ENCODE measurements around the gene RPS27.
"Not testable (repeated sequence)": the region's sequence is repeated elsewhere in the genome, so short reads cannot be mapped to it uniquely, and the experiment has no call there.

Gene RPS27

DNA sequence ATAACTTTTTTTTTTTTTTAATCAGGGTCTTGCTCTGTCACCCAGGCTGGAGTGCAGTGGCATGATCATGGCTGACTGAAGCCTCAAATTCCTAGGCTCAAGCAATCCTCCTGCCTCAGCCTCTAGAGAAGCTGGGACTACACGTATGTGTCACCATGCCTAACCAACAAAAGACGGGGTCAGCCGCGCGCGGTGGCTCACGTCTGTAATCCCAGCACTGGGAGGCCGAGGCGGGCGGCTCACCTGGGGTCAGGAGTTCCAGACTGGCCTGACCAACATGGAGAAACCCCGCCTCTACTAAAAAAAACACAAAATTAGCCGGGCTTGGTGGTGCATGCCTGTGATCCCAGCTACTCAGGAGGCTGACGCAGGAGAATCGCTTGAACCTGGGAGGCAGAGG is 22.0 kb downstream of the RPS27 start:
- H3K27me3 ChIP-seq (ENCODE audit: control insufficient read depth, insufficient read depth, low read length, poor library complexity, severe bottlenecking); H3K27ac ChIP-seq (ENCODE audit: insufficient read depth, low read depth, low read length, poor library complexity, severe bottlenecking); H3K4me3 ChIP-seq (ENCODE audit: insufficient read depth, low read depth, low read length); H3K36me3 ChIP-seq (ENCODE audit: control insufficient read depth, insufficient read depth, low read length); H3K9me3 ChIP-seq (ENCODE audit: control insufficient read depth, low read length); H3K4me1 ChIP-seq (ENCODE audit: control insufficient read depth, insufficient read depth, low read length): not testable (repeated sequence)
- WGBS, 2 experiments: 94 to 95% methylated on average over 14 of the region's 14 CpGs

DNA sequence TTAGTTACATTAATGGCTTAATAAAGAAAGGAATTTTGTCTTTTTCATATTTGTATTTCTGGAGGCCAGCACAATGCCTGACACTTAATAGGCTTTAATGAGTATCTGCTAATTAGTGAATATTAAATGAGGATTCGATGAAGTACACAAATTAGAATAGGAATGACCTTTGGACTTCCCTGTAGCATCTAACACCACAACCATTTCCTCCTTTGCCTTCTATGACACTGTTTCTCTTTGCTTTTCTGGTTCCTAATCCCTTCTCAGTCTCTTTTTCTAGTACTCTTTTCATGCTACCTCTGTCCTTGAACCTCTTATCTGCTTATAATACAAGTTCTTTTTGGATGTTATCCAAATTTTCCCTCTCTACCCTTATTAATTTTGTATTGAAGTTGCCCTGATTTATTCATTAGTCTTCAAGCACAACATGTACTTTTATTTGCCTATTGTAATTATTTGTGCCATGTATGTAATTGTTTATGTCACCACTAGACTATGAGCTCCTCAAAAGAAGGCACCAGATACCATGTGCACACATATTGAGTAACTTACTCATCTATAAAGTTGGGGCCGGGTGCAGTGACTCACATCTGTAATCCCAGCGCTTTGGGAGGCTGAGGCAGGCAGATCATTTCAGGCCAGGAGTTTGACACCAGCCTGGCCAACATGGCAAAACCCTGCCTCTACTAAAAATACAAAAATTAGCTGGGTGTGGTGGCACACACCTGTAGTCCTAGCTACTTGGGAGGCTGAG is 23.8 kb downstream of the RPS27 start:
- Histone ChIP-seq H3K27ac (ENCODE audit: insufficient read depth, low read depth, low read length, poor library complexity, severe bottlenecking) (no peak overlapping the region), H3K4me1 (ENCODE audit: control insufficient read depth, insufficient read depth, low read length) (no peaks in the 10 kb centered on the region), H3K9me3 (ENCODE audit: control insufficient read depth, low read length) (no peaks in the 10 kb centered on the region), H3K36me3 (ENCODE audit: control insufficient read depth, insufficient read depth, low read length) (no peaks in the 10 kb centered on the region), H3K27me3 (ENCODE audit: control insufficient read depth, insufficient read depth, low read length, poor library complexity, severe bottlenecking) (no peaks in the 10 kb centered on the region), H3K4me3 (ENCODE audit: insufficient read depth, low read depth, low read length) (no peak overlapping the region)
- 92 to 94% methylated on average over 3 of the region's 3 CpGs for WGBS, 2 experiments

DNA sequence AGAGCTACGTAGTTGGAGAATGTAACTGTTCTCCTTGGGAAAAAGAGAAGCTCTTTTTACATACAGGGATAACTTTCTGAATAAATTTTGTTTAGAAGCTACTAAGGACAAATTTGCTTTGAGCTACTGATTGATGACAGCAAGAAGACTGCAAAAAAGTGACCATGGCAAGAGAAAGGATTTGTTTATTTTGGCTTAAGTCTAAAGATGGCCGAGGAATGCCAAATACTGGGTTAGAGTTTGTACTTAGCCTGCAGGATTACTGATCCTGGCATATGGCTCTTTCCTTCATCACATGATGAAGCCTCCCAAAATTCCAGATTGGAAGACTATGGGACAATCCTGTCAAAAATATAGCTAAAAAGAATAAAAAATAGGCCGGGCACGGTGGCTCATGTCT is 28.7 kb downstream of the RPS27 start:
- Histone ChIP-seq H3K36me3 (ENCODE audit: control insufficient read depth, insufficient read depth, low read length) (no peaks in the 10 kb centered on the region), H3K27me3 (ENCODE audit: control insufficient read depth, insufficient read depth, low read length, poor library complexity, severe bottlenecking) (no peaks in the 10 kb centered on the region), H3K9me3 (ENCODE audit: control insufficient read depth, low read length) (no peaks in the 10 kb centered on the region), H3K4me3 (ENCODE audit: insufficient read depth, low read depth, low read length) (no peak overlapping the region), H3K27ac (ENCODE audit: insufficient read depth, low read depth, low read length, poor library complexity, severe bottlenecking) (no peak overlapping the region), H3K4me1 (ENCODE audit: control insufficient read depth, insufficient read depth, low read length) (no peaks in the 10 kb centered on the region)
- WGBS, 2 experiments: 92 to 93% methylated on average over 4 of the region's 4 CpGs

DNA sequence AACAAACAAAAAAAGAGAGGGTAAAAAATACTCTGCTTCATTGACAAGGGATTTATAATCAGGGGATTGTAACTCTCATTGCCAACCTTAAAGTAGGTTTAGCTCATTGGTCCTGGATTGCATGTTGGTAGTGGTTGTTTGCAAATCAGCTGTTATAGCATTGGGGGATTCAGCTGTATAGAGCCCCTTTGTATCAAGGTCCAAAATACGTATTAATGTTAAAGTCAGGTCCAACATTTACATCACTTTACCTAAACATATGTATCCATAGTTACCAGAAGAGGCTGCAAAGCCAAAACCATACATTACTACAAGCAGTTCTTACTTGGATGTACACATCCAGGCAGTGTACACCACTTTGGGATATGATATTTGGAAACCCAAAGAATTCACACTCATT is 29.4 kb downstream of the RPS27 start:
- WGBS, 2 experiments: 88 to 94% methylated on average over 1 of the region's 1 CpG
- H3K36me3 ChIP-seq (ENCODE audit: control insufficient read depth, insufficient read depth, low read length): no peaks in the 10 kb centered on the region

DNA sequence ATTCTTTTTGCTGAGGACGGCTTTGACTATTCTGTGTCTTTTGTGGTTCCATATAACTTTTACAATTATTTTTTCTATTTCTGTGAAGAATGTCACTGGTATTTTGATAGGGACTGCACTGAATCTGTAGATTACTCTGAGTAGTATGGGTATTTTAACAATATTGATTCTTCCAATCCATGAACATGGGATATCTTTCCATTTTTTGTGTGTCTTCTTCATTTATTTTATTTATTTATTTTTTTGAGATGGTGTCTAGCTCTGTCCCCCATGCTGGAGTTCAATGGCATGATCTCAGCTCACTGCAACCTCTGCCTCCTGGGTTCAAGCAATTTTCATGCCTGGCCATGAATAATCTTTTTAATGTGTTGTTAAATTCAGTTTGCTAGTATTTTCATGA is 43.1 kb downstream of the RPS27 start:
- H3K4me3 ChIP-seq (ENCODE audit: insufficient read depth, low read depth, low read length); H3K36me3 ChIP-seq (ENCODE audit: control insufficient read depth, insufficient read depth, low read length); H3K9me3 ChIP-seq (ENCODE audit: control insufficient read depth, low read length); H3K4me1 ChIP-seq (ENCODE audit: control insufficient read depth, insufficient read depth, low read length); H3K27ac ChIP-seq (ENCODE audit: insufficient read depth, low read depth, low read length, poor library complexity, severe bottlenecking); H3K27me3 ChIP-seq (ENCODE audit: control insufficient read depth, insufficient read depth, low read length, poor library complexity, severe bottlenecking): not testable (repeated sequence)
- WGBS, 2 experiments: 100% methylated on average over 1 of the region's 1 CpG; no CpG with 5 or more reads in 1 of the 2 experiments

More for the DNA sequence above, 29.4 kb downstream of the RPS27 start:
- no peak overlapping the region for H3K27ac ChIP-seq (ENCODE audit: insufficient read depth, low read depth, low read length, poor library complexity, severe bottlenecking)
- no peaks in the 10 kb centered on the region for H3K9me3 ChIP-seq (ENCODE audit: control insufficient read depth, low read length)
- no peaks in the 10 kb centered on the region for H3K4me1 ChIP-seq (ENCODE audit: control insufficient read depth, insufficient read depth, low read length)
- no peaks in the 10 kb centered on the region for H3K27me3 ChIP-seq (ENCODE audit: control insufficient read depth, insufficient read depth, low read length, poor library complexity, severe bottlenecking)
- no peak overlapping the region for H3K4me3 ChIP-seq (ENCODE audit: insufficient read depth, low read depth, low read length)

Measured in ectodermal cell (in vitro differentiated cells).